GM18867 (cell line): ENCODE data around the gene COG5.
"Not testable (repeated sequence)": the region's sequence is repeated elsewhere in the genome, so short reads cannot be mapped to it uniquely, and the experiment has no call there.

Source experiments
- ATAC-seq: cut with Tn5 transposase; IDR thresholded peaks from one replicate; pipeline ENCODE4 v1.9.1; 2021; ENCODE audit warnings: mild to moderate bottlenecking, moderate library complexity; ENCODE audit not compliant: unreplicated experiment

COG5 gene

GRCh38 chr7:107234436-107234835 is 329.3 kb downstream of the COG5 start:
- ATAC-seq, result no peak

- no peak for ATAC-seq
Observed at GRCh38 chr7:107233981-107234380, 329.7 kb downstream of the COG5 start.

- no peak for ATAC-seq
Observed at GRCh38 chr7:107233174-107233573, 330.5 kb downstream of the COG5 start.

- ATAC-seq, result no peak
Observed at GRCh38 chr7:107232568-107233090, 331.1 kb downstream of the COG5 start.

GRCh38 chr7:107230334-107230733 is 333.4 kb downstream of the COG5 start:
- ATAC-seq, result no peak

- ATAC-seq, result no peak
Observed at GRCh38 chr7:107228291-107228690, 335.4 kb downstream of the COG5 start.

- ATAC-seq, result no peak
Observed at GRCh38 chr7:107224374-107225223, 339.1 kb downstream of the COG5 start.

- not testable (repeated sequence) for ATAC-seq
Observed at GRCh38 chr7:107220806-107221205, 342.9 kb downstream of the COG5 start.

GRCh38 chr7:107220356-107220755 is 343.4 kb downstream of the COG5 start:
- ATAC-seq, result no peak

- no peak for ATAC-seq
Observed at GRCh38 chr7:107219563-107220244, 344.0 kb downstream of the COG5 start.

- no peak for ATAC-seq
Observed at GRCh38 chr7:107213945-107214344, 349.8 kb downstream of the COG5 start.

- no peak for ATAC-seq
Observed at GRCh38 chr7:107213193-107213788, 350.4 kb downstream of the COG5 start.

- no peak for ATAC-seq
Observed at GRCh38 chr7:107212725-107213124, 351.0 kb downstream of the COG5 start.

- ATAC-seq, result no peak
Observed at GRCh38 chr7:107210400-107210799, 353.3 kb downstream of the COG5 start.

- ATAC-seq, result no peak
Observed at GRCh38 chr7:107209565-107209964, 354.2 kb downstream of the COG5 start.

GRCh38 chr7:107208563-107208962 is 355.2 kb downstream of the COG5 start:
- no peak for ATAC-seq

GRCh38 chr7:107208024-107208521 is 355.6 kb downstream of the COG5 start:
- no peak for ATAC-seq

GRCh38 chr7:107207459-107207858 is 356.3 kb downstream of the COG5 start:
- no peak for ATAC-seq

GRCh38 chr7:107206706-107207105 is 357.0 kb downstream of the COG5 start:
- no peak for ATAC-seq

GRCh38 chr7:107206136-107206535 is 357.6 kb downstream of the COG5 start:
- ATAC-seq, result no peak

GRCh38 chr7:107203607-107204006 is 360.1 kb downstream of the COG5 start:
- no peak for ATAC-seq
